A204.1 (cell line): ENCODE measurements around the gene DCAF12L1.

Experiments used
- FAIRE-seq: peaks from 2 replicates; lab custom pipeline; 2012; peaks lifted over from hg19 to GRCh38; lab: Jason Lieb, UNC

DCAF12L1 gene

DNA sequence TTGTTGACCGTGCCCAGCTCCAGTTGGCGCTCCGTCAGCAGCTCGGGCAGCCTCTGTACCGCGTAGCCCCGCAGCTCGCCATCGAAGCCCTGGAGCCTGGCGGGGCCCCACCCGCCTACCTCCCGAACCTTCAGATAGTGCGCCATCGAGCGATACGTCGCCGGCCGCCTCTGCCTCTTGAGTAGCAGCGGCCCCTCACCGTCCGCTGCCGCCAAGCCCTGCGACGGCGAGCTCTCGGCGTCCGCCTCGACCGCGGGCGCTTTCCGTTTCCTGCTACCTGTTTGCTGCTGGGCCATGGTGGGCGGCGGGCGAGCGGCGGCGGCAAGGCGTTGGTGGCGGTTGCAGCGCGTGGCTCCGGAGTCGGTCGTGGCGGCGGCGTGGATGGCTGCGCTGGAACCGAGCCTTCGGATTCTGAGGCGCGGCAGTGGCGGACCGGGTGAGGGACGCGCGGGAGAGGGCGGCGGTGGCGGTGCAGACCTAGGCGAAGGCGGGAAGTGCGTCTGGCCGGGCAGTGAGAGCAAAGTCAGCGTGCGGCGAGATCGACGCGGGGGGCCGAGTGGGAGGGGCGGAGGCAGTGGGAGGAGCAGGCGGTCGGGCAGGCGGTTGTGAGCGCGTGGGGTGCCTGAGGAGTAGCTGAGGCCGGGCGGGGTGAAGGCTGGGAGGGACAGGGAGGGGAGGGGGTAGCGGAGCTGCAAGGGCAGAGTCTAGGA, at the start of gene DCAF12L1:
Gene DCAF12L1 (minus strand): TSS at position 502 of the 710 bp plus-strand sequence. CDS start 206 bp downstream, at position 296.
- FAIRE-seq: no peak

DNA sequence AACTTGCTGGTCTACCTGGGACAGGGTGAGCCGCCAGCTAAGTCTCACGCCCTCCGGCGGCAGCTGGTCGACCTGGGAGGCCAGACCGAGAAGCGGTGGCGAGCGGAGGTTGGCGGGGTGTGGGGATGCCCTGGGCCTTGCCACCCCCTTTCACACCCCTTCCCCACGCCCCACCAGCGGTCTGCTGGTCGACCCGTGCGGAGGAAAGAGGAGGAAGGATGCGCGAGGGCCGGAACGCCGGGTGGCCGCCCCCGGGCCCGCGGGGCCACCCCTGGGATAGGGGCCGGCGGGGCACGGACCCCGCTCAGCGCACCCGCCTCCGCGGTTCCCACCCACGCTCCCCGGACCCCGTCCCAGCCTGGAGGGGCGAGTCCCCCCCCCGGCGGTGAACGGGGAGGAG, 28.3 kb upstream of the DCAF12L1 start:
- FAIRE-seq: no peak

DNA sequence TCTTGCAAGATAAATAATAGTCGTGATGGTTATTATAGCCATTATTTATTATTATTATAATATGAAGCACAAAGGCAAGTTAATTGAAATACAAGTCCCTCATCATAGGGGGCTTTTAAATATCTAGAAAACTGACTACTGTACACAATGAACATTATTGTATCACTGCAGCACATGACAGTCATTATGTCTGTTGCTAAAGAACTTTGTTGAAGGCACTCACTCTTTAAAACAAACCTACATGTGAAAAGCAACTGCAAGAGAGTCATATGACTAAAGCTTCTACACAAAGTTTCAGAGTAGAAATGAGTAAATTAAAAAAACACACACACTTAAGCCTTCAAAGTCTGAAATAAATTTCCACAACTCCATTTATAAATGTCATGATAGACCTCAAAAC, 23.3 kb upstream of the DCAF12L1 start:
- FAIRE-seq: no peak

DNA sequence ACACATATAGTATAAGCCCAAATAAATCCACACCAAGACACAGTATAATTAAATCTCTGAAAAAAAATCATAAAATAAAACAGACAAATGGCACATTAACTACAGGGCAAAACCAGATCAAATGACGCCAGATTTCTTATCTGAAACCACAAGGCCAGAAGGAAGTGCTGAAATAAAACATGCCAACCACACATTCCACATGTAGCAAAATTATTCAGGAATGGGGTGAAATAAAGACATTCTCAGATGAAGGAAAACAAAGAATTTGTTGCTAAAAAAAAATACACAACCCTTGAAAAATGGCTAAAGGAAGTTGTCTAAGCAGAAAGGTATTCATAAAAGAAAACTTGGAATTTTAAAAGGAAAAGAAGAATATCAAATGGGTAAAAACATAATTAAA, 4.5 kb upstream of the DCAF12L1 start:
- FAIRE-seq: no peak

DNA sequence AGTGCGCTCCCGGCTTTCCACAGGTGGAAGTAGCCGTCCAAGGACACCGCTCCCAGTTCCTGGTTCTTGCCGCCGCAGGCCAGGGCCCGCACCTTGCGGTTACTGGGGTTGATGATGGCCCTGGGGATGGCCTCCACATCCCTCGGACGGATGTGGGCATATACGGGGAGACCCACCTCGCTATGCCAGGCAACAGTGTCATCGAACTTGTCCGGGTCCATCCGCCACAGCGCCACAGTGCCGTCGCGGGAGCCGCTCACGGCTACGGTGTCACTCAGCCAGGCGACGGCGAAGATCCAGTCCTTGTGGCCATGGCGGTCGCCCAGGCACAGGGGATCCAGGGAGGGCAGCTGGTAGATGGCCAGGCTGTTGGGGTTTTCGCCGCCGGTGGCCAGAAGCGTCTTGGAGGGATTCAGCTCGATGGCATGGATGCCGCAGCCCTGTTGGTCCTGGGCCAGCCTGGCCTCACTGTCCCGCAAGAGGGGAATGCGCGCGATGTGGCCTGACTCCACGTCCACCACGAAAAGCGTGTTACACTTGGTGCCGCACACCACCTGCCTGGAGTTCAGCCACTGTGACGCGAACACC, 795 bp downstream of the DCAF12L1 start:
- FAIRE-seq: no peak

DNA sequence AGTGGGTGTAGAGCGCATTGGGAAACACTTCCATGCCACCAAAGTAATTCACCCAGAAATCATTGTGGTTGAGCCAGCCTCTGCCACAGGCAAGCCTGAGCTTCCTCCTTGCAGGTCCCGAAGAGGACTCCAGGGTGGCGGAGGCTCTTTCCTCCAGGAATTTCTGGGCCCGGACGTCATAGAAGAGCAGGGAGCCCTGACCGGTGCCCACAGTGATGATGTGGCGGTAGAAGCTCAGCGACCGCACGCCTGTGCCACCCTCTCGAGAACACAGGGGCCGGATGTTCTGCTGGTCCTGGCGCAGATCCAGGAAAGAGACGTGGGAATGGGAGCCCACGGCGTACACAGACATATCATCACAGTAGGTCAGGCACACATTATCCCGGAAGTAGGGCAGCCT, 1.3 kb downstream of the DCAF12L1 start:
- FAIRE-seq: no peak

DNA sequence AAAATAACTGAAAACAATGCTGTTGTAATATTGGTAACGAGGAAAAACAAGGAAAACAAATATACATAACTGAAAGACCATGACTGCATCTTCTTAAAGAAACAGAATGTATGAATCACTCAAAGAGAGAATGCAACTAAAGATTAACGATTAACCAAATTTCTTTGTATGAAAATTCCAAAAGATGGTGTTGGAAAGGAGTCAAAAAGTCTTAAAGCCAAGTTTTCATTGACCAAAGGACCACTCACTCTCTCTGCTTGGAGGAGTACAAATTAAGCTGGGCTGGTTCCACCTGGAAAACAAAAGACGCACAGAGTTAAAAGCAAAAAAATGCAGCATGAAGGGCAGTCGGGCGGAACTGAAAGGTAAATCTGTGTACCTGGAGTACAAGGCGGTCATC, 1.8 kb downstream of the DCAF12L1 start:
- FAIRE-seq: no peak

DNA sequence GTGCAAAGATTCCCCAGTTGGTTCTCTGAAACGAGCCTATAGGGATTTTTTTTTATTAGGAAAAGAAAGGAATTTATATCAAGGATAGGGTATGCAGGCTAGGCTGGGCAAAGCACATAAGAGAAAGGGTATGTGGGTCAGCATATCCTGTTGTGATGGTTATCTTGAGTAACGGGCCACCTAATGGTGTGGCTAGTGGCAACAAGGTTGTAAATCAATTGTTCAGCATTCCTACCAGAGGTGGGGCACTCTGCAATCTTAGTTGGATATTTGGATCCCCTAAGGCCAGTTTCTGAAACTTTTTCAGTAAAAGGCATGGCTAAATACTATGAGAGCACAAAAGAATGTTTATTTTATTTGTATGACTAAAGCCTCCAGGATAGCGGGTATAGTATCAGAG, 42.7 kb downstream of the DCAF12L1 start:
- FAIRE-seq: no peak
